DOHH2 (cell line): ENCODE results near the gene IL6.
"Not testable (repeated sequence)": the region's sequence is repeated elsewhere in the genome, so short reads cannot be mapped to it uniquely, and the experiment has no call there.

Experiments used
- H3F3A ChIP-seq: fragments of 200-600 bp; sonication (generic), shearing (Covaris generic); 2 replicates; pipeline ENCODE4 v1.6.0; 2016; ENCODE audit warnings: antibody characterized with exemption, mild to moderate bottlenecking; ENCODE audit not compliant: control insufficient read depth, insufficient read depth
- H3K27ac ChIP-seq: fragments of 200-600 bp; sonication (generic); 2 replicates; pipeline ENCODE4 v1.5.1; 2014; ENCODE audit warnings: low read depth, mild to moderate bottlenecking, low read length, moderate library complexity
- H3K27me3 ChIP-seq: fragments of 200-600 bp; sonication (generic); 2 replicates; pipeline ENCODE4 v1.6.1; 2014; ENCODE audit warnings: mild to moderate bottlenecking, low read length, mixed read lengths; ENCODE audit not compliant: control insufficient read depth
- H3K36me3 ChIP-seq: fragments of 200-600 bp; sonication (generic); 2 replicates; pipeline ENCODE4 v1.6.1; 2014; ENCODE audit warnings: mild to moderate bottlenecking, low read length, moderate library complexity, mixed read lengths; ENCODE audit not compliant: control insufficient read depth
- H3K4me1 ChIP-seq: fragments of 200-600 bp; sonication (generic); 2 replicates; pipeline ENCODE4 v1.6.1; 2014; ENCODE audit warnings: mild to moderate bottlenecking, low read length, mixed read lengths; ENCODE audit not compliant: control insufficient read depth
- H3K4me2 ChIP-seq: fragments of 200-600 bp; sonication (generic); 2 replicates; pipeline ENCODE4 v1.6.0; 2014; ENCODE audit warnings: mild to moderate bottlenecking, low read length, moderate library complexity
- H3K4me3 ChIP-seq: fragments of 200-600 bp; sonication (generic); 2 replicates; pipeline ENCODE4 v1.5.1; 2014; ENCODE audit warnings: mild to moderate bottlenecking, low read length, mixed read lengths
- H3K79me2 ChIP-seq: fragments of 200-600 bp; sonication (generic); 2 replicates; pipeline ENCODE4 v1.6.1; 2014; ENCODE audit warnings: mild to moderate bottlenecking, low read length, mixed read lengths; ENCODE audit not compliant: control insufficient read depth
- H3K9me2 ChIP-seq: fragments of 200-600 bp; sonication (generic); replicated peaks from 2 replicates; pipeline ENCODE4 v1.6.1; 2014; ENCODE audit warnings: mild to moderate bottlenecking, low read length, mixed read lengths; ENCODE audit not compliant: control insufficient read depth
- H3K9me3 ChIP-seq: fragments of 200-600 bp; sonication (generic); 2 replicates; pipeline ENCODE4 v1.6.1; 2014; ENCODE audit warnings: antibody characterized with exemption, low read length, mixed read lengths; ENCODE audit not compliant: control insufficient read depth, insufficient read depth
- H4K20me1 ChIP-seq: fragments of 200-600 bp; sonication (generic); 2 replicates; pipeline ENCODE4 v1.6.0; 2014; ENCODE audit warnings: low read depth, mild to moderate bottlenecking, antibody characterized with exemption, low read length, moderate library complexity; ENCODE audit not compliant: control insufficient read depth, insufficient read depth
- EZH2phosphoT487 ChIP-seq: fragments of 200-600 bp; sonication (generic); IDR thresholded peaks from 2 replicates; pipeline ENCODE4 v1.6.1; 2017; ENCODE audit warnings: borderline replicate concordance, mild to moderate bottlenecking, antibody characterized with exemption, low read length, moderate library complexity, mixed read lengths
- TF ChIP-seq, protein P1 (sequence below): fragments of 200-600 bp; sonication (generic); IDR thresholded peaks from one replicate; pipeline ENCODE4 v1.5.1; 2014; ENCODE audit warnings: antibody characterized with exemption, mild to moderate bottlenecking, low read depth, low read length; ENCODE audit not compliant: poor library complexity, severe bottlenecking

Gene IL6

DNA sequence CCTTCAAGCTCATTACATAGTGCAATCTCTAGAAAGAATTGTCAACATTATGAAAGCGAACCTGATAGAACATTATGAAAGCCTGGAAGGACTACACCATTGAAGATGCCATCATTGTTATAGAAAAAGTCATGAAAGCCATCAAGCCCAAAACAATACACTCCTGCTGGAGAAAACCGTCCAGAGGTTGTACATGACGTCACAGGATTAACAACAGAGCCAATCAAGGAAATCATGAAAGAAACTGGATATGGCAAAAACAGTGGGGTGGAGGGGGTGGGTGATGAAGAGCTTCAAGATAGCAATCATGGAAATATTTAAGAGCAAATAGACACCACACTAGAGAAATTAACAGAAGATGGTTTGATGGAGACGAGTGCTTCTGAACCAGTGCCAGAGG is 50.0 kb downstream of the IL6 start:
- TF ChIP-seq, protein P1, sequence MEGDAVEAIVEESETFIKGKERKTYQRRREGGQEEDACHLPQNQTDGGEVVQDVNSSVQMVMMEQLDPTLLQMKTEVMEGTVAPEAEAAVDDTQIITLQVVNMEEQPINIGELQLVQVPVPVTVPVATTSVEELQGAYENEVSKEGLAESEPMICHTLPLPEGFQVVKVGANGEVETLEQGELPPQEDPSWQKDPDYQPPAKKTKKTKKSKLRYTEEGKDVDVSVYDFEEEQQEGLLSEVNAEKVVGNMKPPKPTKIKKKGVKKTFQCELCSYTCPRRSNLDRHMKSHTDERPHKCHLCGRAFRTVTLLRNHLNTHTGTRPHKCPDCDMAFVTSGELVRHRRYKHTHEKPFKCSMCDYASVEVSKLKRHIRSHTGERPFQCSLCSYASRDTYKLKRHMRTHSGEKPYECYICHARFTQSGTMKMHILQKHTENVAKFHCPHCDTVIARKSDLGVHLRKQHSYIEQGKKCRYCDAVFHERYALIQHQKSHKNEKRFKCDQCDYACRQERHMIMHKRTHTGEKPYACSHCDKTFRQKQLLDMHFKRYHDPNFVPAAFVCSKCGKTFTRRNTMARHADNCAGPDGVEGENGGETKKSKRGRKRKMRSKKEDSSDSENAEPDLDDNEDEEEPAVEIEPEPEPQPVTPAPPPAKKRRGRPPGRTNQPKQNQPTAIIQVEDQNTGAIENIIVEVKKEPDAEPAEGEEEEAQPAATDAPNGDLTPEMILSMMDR: no peak
- TF ChIP-seq EZH2phosphoT487: no peak
- Histone ChIP-seq H3F3A (no peaks in the 10 kb centered on the region), H3K27me3 (peaks cover 10% of the 10 kb centered on the region), H4K20me1 (no peaks in the 10 kb centered on the region), H3K4me1 (no peaks in the 10 kb centered on the region), H3K27ac (no peak overlapping the region), H3K4me2 (no peak overlapping the region), H3K9me3 (no peaks in the 10 kb centered on the region), H3K4me3 (no peak overlapping the region), H3K79me2 (no peaks in the 10 kb centered on the region), H3K36me3 (no peaks in the 10 kb centered on the region), H3K9me2 (no peaks in the 10 kb centered on the region)

DNA sequence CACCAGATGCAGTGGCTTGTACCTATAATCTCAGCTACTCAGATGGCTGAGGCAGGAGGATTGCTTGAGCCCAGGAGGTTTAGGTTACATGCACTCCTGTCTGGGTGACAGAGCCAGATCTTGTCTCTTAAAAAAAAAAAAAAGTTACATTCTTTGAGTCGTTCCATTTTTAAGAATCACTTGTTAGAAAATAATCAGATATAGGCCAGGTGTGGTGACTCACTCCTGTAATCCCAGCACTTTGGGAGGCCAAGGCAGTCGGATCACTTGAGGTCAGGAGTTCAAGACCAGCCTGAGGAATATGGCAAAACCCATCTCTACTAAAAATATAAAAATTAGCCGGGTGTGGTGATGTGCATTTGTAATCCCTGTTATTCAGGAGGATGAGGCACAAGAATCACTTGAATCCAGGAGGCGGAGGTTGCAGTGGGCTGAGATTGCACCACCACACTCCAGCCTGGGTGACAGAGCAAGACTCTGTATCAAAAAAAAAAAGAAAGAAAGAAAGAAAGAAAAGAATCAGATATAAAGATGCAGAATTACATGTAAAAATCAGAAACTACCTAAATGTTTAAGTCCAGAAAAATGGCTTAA is 52.8 kb downstream of the IL6 start:
- not testable (repeated sequence) for H3F3A ChIP-seq, H3K79me2 ChIP-seq, H3K4me1 ChIP-seq, H3K36me3 ChIP-seq, H3K27ac ChIP-seq, H3K4me2 ChIP-seq, H3K9me3 ChIP-seq, H3K9me2 ChIP-seq, H4K20me1 ChIP-seq, H3K4me3 ChIP-seq
- H3K27me3 ChIP-seq: peaks cover 11% of the 10 kb centered on the region

DNA sequence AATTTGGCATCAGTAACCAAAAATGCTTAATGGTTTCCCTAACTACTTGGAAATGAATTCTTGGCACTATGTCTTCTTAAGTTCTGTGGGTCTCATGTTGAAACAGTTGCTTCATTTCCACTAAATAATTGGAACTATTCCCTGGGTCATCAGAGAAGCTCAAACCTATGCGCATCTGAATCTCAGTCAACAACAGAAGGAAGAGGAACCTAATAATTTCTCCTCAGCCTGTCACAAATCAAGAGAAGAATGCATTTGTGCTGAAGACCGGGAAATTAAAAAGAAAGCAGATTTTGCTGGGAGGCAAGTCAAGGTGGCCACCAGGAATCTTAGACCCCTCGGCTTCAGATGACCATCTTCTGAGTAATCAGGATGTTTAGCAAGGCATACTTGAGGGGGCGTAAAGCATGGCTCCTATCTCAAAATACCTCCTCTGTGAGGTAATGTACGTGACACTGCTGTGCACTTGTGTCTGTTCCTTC is 54.3 kb downstream of the IL6 start:
- Histone ChIP-seq H3K9me3 (no peaks in the 10 kb centered on the region), H3K4me2 (no peak overlapping the region), H3K27me3 (peaks cover 11% of the 10 kb centered on the region), H3K27ac (no peak overlapping the region), H3K4me3 (no peak overlapping the region), H3K4me1 (no peaks in the 10 kb centered on the region), H4K20me1 (no peaks in the 10 kb centered on the region), H3K79me2 (no peaks in the 10 kb centered on the region), H3F3A (no peaks in the 10 kb centered on the region), H3K9me2 (no peaks in the 10 kb centered on the region), H3K36me3 (no peaks in the 10 kb centered on the region)
- TF ChIP-seq, protein P1: no peak
- TF ChIP-seq EZH2phosphoT487: no peak
